Measurements from ENCODE around the gene RGPD3. TPM values are rescaled to one million over a fixed set of nuclear protein-coding genes. Genes with fewer than 3 reads are reported as not detected.
"Not testable (repeated sequence)": the region's sequence is repeated elsewhere in the genome, so short reads cannot be mapped to it uniquely, and the experiment has no call there.

The RGPD3 gene
- total and polyA plus RNA-seq, 10 of the 15 experiments (the other 5 are each of a cell fraction or from before 2014, with no cell fraction given): 0.03 to 0.44 (median 0.09) TPM

DNA sequence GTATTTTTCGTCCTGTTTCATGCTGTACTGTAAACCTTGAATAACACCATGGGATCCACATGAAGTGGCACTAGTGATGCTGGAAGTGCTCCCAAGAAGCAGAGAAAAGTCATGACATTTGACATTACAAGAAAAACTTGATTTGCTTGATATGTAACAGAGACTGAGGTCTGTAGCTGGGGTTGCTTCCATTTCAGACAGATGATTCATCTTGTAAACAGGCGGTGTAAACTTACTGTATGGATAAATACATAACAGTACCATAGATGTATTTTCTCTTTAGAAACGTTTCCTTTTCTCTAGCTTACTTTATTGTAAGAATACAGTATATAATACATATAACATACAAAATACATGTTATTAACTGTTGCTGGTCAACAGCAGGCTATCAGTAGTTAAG is 88.6 kb downstream of the RGPD3 start:
- H3K9me3 ChIP-seq (replicated peaks; ENCODE audit: control insufficient read depth, insufficient read depth, low read length); DNase-seq (ENCODE audit: low read depth, low spot score); CTCF ChIA-PET; H2AFZ ChIP-seq (ENCODE audit: control insufficient read depth, low read depth, low read length); H3K4me2 ChIP-seq (ENCODE audit: control insufficient read depth, insufficient read depth); H4K20me1 ChIP-seq (ENCODE audit: control insufficient read depth, insufficient read depth); H3K4me1 ChIP-seq (ENCODE audit: control insufficient read depth, insufficient read depth, low read length); POLR2A ChIA-PET; intact Hi-C loops (cut with micrococcal nuclease; ENCODE audit: unreplicated experiment); BruUV-seq (replicated peaks); H3K36me3 ChIP-seq (ENCODE audit: control insufficient read depth in 2 of 2, insufficient read depth in 2 of 2, low read length in 1 of 2); SMC1A ChIA-PET (ENCODE audit: uncharacterized antibody, unreplicated experiment); H3K9ac ChIP-seq (ENCODE audit: control insufficient read depth, insufficient read depth, low read length); H3K79me2 ChIP-seq (ENCODE audit: control insufficient read depth, insufficient read depth, low read length); H3K4me3 ChIP-seq; RAD21 ChIA-PET (ENCODE audit: unreplicated experiment); ATAC-seq; in situ Hi-C loops (cut with MboI); H3K27me3 ChIP-seq (replicated peaks in 1 of 2; ENCODE audit: control insufficient read depth in 2 of 2, insufficient read depth in 2 of 2, low read length in 1 of 2); H3K27ac ChIP-seq (ENCODE audit: control insufficient read depth, insufficient read depth); FAIRE-seq: not testable (repeated sequence)
- WGBS (ENCODE audit: insufficient coverage, insufficient replicate concordance, low lambda C conversion rate, missing lambda C conversion rate): 9% methylated on average over 2 of the region's 3 CpGs

DNA sequence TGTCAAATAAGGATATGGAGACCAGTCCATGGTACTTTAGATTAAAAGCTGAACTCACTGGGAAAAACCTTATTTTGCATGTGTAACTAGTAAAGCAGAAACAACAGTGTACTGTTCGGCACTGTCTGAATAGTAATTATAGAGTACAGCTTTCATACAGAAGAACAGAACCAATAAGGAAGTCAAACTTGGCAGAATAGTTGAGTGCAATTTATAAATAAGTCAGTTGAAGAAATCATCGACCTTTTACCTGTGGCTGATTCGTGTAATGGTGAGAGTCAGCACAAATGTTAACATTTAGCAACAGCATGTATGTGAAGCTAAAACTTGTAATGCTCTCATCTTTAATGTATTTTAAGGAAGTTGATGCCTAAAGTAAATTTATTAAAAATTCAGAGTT is 99.0 kb downstream of the RGPD3 start:
- RAD21 ChIA-PET (ENCODE audit: unreplicated experiment): not testable (repeated sequence)

More for the DNA sequence above, 99.0 kb downstream of the RGPD3 start:
- SMC1A ChIA-PET (ENCODE audit: uncharacterized antibody, unreplicated experiment); H4K20me1 ChIP-seq (ENCODE audit: control insufficient read depth, insufficient read depth); in situ Hi-C loops (cut with MboI); POLR2A ChIA-PET; H3K9ac ChIP-seq (ENCODE audit: control insufficient read depth, insufficient read depth, low read length); DNase-seq (ENCODE audit: low read depth, low spot score); H3K27me3 ChIP-seq (replicated peaks in 1 of 2; ENCODE audit: control insufficient read depth in 2 of 2, insufficient read depth in 2 of 2, low read length in 1 of 2); FAIRE-seq; H3K27ac ChIP-seq (ENCODE audit: control insufficient read depth, insufficient read depth); H3K4me2 ChIP-seq (ENCODE audit: control insufficient read depth, insufficient read depth); H3K4me3 ChIP-seq; BruUV-seq (replicated peaks); H3K36me3 ChIP-seq (ENCODE audit: control insufficient read depth in 2 of 2, insufficient read depth in 2 of 2, low read length in 1 of 2); H2AFZ ChIP-seq (ENCODE audit: control insufficient read depth, low read depth, low read length); ATAC-seq; H3K4me1 ChIP-seq (ENCODE audit: control insufficient read depth, insufficient read depth, low read length); H3K79me2 ChIP-seq (ENCODE audit: control insufficient read depth, insufficient read depth, low read length); H3K9me3 ChIP-seq (replicated peaks; ENCODE audit: control insufficient read depth, insufficient read depth, low read length); CTCF ChIA-PET; intact Hi-C loops (cut with micrococcal nuclease; ENCODE audit: unreplicated experiment): not testable (repeated sequence)
- 32% methylated on average over 2 of the region's 3 CpGs for WGBS (ENCODE audit: insufficient coverage, insufficient replicate concordance, low lambda C conversion rate, missing lambda C conversion rate)
